Measurements from ENCODE around the gene GPC5.

GRCh38 chr13:92316030-92316429 lies 917.6 kb downstream of the GPC5 start:
- TF ChIP-seq, protein P1, sequence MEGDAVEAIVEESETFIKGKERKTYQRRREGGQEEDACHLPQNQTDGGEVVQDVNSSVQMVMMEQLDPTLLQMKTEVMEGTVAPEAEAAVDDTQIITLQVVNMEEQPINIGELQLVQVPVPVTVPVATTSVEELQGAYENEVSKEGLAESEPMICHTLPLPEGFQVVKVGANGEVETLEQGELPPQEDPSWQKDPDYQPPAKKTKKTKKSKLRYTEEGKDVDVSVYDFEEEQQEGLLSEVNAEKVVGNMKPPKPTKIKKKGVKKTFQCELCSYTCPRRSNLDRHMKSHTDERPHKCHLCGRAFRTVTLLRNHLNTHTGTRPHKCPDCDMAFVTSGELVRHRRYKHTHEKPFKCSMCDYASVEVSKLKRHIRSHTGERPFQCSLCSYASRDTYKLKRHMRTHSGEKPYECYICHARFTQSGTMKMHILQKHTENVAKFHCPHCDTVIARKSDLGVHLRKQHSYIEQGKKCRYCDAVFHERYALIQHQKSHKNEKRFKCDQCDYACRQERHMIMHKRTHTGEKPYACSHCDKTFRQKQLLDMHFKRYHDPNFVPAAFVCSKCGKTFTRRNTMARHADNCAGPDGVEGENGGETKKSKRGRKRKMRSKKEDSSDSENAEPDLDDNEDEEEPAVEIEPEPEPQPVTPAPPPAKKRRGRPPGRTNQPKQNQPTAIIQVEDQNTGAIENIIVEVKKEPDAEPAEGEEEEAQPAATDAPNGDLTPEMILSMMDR (conservative IDR thresholded peaks at IDR 0.05; ENCODE audit: low read length): no peak
- TF ChIP-seq EZH2phosphoT487 (IDR thresholded peaks at IDR 0.05; ENCODE audit: borderline replicate concordance, low read depth, low read length): no peak

Data from OCI-LY7 (cell line).